ENCODE measurements around the gene NOP14.

The NOP14 gene

DNA sequence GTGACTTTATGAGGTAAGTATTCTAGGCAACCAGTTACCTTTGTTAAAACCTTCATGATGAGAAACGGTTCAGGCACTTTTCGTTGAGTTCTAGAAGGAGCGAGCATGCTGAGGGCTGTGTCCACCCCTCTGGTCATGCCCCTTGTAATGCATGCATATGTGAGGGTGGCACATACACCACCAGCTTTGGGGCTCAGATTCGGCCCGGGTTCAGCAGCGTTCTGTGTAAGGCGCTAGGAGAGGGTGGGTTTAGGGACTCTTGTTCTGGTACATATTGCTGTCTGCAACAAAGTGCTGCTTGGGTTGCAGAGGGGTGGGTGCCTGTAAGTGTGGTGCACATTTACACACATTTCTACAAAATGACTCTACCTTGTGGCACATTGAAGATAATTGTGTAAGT is 54.5 kb downstream of the NOP14 start:
- DNase-seq: no peak

- DNase-seq: no peak
Measured at GRCh38 chr4:2907706-2908293, 55.4 kb downstream of the NOP14 start.

GRCh38 chr4:2907226-2907625 is 56.0 kb downstream of the NOP14 start:
- no peak for DNase-seq

GRCh38 chr4:2906218-2906617 is 57.0 kb downstream of the NOP14 start:
- no peak for DNase-seq

DNA sequence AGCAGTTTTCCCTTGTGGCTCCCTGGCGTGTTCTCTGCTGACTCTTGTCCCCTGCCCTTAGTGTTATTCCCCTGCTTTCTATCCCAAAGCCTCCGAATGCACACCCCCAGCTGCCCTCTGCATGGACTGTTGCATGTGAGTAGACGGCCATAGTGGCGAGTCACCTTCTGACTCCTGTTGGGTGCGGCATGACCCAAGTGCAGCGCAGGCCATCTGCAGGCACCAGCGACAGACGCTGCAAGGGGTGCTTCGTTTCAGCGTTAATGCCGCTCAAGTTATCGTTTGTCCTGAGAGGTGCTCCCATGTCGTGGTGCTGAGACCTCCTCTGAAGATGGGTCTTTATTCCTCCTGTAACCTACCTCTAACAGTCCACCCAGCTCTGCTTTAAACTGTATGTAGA is 57.7 kb downstream of the NOP14 start:
- DNase-seq: no peak

DNA sequence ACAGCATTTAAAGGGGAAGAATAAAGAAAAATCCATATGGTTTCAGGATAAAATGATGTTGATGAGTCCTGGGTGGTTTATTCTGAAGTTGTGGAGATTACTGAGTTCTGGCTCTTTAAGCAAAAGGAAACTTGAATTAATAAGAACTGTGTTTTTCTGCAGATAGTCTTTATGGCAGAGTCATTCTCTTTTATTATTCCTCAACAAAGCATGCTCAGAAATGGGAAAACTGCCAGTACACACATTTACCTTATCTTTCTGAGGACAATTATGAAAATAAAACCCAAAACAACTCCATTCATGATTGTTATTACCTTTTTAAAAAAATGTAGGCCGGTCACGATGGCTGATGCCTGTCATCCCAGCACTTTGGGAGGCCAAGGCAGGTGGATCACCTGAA is 61.1 kb downstream of the NOP14 start:
- DNase-seq: no peak

GRCh38 chr4:2901186-2901585 is 62.0 kb downstream of the NOP14 start:
- no peak for DNase-seq

DNA sequence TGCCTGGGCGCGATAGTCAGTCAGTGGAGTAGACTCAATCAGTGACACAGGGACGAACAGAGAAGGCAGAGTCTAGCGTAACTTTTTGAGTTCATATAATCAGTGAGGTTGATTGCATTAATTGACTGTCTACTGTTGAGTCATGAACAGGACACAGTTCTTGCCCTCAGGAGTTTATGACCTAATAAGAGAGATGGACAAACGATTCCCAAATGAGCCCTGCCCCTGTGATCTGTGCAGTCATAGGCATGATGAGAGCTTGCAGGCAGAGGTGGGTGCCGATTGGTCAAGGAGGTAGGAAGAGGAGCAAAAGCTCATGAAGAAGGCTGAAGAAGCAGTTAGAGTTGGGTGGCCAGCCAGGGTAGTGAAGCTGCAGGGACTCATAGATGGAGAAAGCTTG is 62.5 kb downstream of the NOP14 start:
- no peak for DNase-seq

GRCh38 chr4:2898001-2898400 is 65.2 kb downstream of the NOP14 start:
- no peak for DNase-seq

DNA sequence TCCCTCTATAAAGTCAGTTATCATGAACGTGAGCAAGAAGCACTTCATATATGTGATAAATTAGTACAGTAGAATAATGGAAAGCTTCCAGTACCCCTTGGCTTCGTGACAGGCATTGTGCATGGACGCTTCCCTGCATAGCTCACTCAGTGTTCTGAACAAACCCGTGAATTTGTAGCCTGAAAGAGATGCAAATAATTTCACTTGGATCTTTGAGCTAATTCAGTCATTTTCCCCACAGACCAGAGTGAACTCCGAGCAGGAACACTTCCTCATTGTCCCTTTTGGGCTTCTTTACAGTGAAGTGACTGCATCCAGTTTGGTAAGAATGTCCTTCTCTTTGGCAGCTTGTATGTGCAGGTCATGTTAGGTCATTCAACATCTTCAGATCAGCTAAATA is 69.4 kb downstream of the NOP14 start:
- no peak for DNase-seq

- DNase-seq: no peak
Measured at GRCh38 chr4:2891294-2891693, 71.9 kb downstream of the NOP14 start.

- DNase-seq: no peak
Measured at GRCh38 chr4:2888886-2889285, 74.3 kb downstream of the NOP14 start.
